CD4-positive, CD25-positive, alpha-beta regulatory T cell (primary cell): Measurements from ENCODE around the gene ZNF599. TPM values are rescaled to one million over a fixed set of nuclear protein-coding genes. Genes with fewer than 3 reads are reported as not detected.

Experiments used
- ATAC-seq, 2 donors: fragments of 150-1000 bp; cut with Tn5 transposase; one replicate each; pipeline ENCODE4 v1.10.0; 2021; ENCODE audit warnings: low read depth in 2 of 2, moderate number of reproducible peaks in 2 of 2, moderate library complexity in 1 of 2
- DNase-seq, 3 donors: peaks; one replicate each; pipeline versions ENCODE4 v3.0.0 to v3.0.0-alpha.2; 2012 to 2022; ENCODE audit warnings: mixed read lengths in 1 of 3
- H3K27ac ChIP-seq: one replicate; pipeline ENCODE4 v1.7.0; 2013; ENCODE audit warnings: mild to moderate bottlenecking, low read length; ENCODE audit not compliant: insufficient read depth, poor library complexity, severe bottlenecking
- H3K27me3 ChIP-seq: one replicate; pipeline ENCODE4 v1.7.0; 2013; ENCODE audit warnings: low read length; ENCODE audit not compliant: control insufficient read depth, insufficient read depth
- H3K36me3 ChIP-seq: one replicate; pipeline ENCODE4 v1.7.0; 2013; ENCODE audit warnings: mild to moderate bottlenecking, low read length, moderate library complexity; ENCODE audit not compliant: control insufficient read depth, insufficient read depth
- H3K4me1 ChIP-seq: 2 replicates; pipeline ENCODE4 v1.7.0; 2013; ENCODE audit warnings: mild to moderate bottlenecking, low read length; ENCODE audit not compliant: insufficient read depth, control insufficient read depth, poor library complexity, severe bottlenecking
- H3K4me3 ChIP-seq: one replicate; pipeline ENCODE4 v1.7.0; 2013; ENCODE audit warnings: low read depth, mild to moderate bottlenecking, low read length, moderate library complexity
- H3K9me3 ChIP-seq, 2 experiments: 1 replicate in 1 of 2; 2 replicates in 1 of 2; pipeline ENCODE4 v1.7.0; 2013; ENCODE audit warnings: low read length in 2 of 2, mild to moderate bottlenecking in 1 of 2, moderate library complexity in 1 of 2; ENCODE audit not compliant: control insufficient read depth in 2 of 2
- H3K27ac Mint-ChIP-seq, 3 donors: one replicate each; pipeline ENCODE4 v1.8.0; 2020 to 2022; ENCODE audit warnings: mild to moderate bottlenecking in 3 of 3, mixed read lengths in 3 of 3, moderate library complexity in 2 of 3
- H3K27me3 Mint-ChIP-seq: one replicate; pipeline ENCODE4 v1.8.0; 2022; ENCODE audit warnings: mild to moderate bottlenecking, mixed read lengths
- H3K36me3 Mint-ChIP-seq: one replicate; pipeline ENCODE4 v1.8.0; 2020; ENCODE audit warnings: mixed read lengths
- H3K4me1 Mint-ChIP-seq, 4 donors: one replicate each; pipeline ENCODE4 v1.8.0; 2020 to 2022; ENCODE audit warnings: mixed read lengths in 4 of 4, mild to moderate bottlenecking in 1 of 4
- H3K4me3 Mint-ChIP-seq, 4 donors: one replicate each; pipeline ENCODE4 v1.8.0; 2020 to 2022; ENCODE audit warnings: mild to moderate bottlenecking in 4 of 4, mixed read lengths in 4 of 4, moderate library complexity in 3 of 4
- H3K9me3 Mint-ChIP-seq, 7 donors: one replicate each; pipeline ENCODE4 v1.8.0; 2020 to 2022; ENCODE audit warnings: mixed read lengths in 7 of 7, mild to moderate bottlenecking in 3 of 7, moderate library complexity in 2 of 7
- polyA plus RNA-seq, 4 donors: library from polyadenylated mRNA; unstranded; fragments of 300-500 nt; fragmentation: Illumina TruSeq; gene quantifications; one replicate each; pipeline ENCODE4 v1.2.3, GENCODE V29; 2021
- total RNA-seq: library from RNA; stranded (reverse); gene quantifications from one replicate; pipeline ENCODE4 v1.2.3, GENCODE V29; 2022

ZNF599 gene
- total and polyA plus RNA-seq, 5 donors from 2014 or later: 4.6 to 8.3 (median 6.0) TPM

- Mint-ChIP-seq H3K4me3 (no peak overlapping the region), H3K9me3 (peaks cover 0 to 2% (median 0%) of the 10 kb centered on the region in 7 donors), H3K36me3 (no peaks in the 10 kb centered on the region), H3K4me1 (no peaks in the 10 kb centered on the region), H3K27me3 (peaks cover 37% of the 10 kb centered on the region), H3K27ac (no peak overlapping the region)
- H3K4me3 ChIP-seq: no peak overlapping the region
- no peaks in the 10 kb centered on the region for H3K4me1 ChIP-seq
- DNase-seq: no peak
- H3K27ac ChIP-seq: no peak overlapping the region
- H3K9me3 ChIP-seq: no peaks in the 10 kb centered on the region
- no peak for ATAC-seq
- H3K36me3 ChIP-seq: no peaks in the 10 kb centered on the region
- peaks cover 6% of the 10 kb centered on the region for H3K27me3 ChIP-seq
These were observed 47.6 kb downstream of the ZNF599 start for GRCh38 chr19:34725400-34725799.

GRCh38 chr19:34722353-34722752 is 50.7 kb downstream of the ZNF599 start:
- Mint-ChIP-seq H3K4me3 (no peak overlapping the region), H3K27me3 (peaks cover 42% of the 10 kb centered on the region), H3K4me1 (no peaks in the 10 kb centered on the region), H3K27ac (no peak overlapping the region), H3K36me3 (no peaks in the 10 kb centered on the region), H3K9me3 (peaks cover 0 to 3% (median 0%) of the 10 kb centered on the region in 7 donors)
- H3K27me3 ChIP-seq: peaks cover 6% of the 10 kb centered on the region
- H3K4me3 ChIP-seq: no peak overlapping the region
- no peaks in the 10 kb centered on the region for H3K9me3 ChIP-seq
- H3K27ac ChIP-seq: no peak overlapping the region
- no peaks in the 10 kb centered on the region for H3K36me3 ChIP-seq
- ATAC-seq: no peak
- H3K4me1 ChIP-seq: no peaks in the 10 kb centered on the region
- no peak for DNase-seq

GRCh38 chr19:34715357-34715756 is 57.7 kb downstream of the ZNF599 start:
- Mint-ChIP-seq H3K27ac (no peak overlapping the region), H3K36me3 (peaks cover 4% of the 10 kb centered on the region), H3K4me3 (no peak overlapping the region), H3K27me3 (peaks cover 37% of the 10 kb centered on the region), H3K9me3 (peaks cover 2 to 20% (median 7%) of the 10 kb centered on the region in 7 donors), H3K4me1 (peaks cover 0 to 6% (median 3%) of the 10 kb centered on the region in 4 donors)
- no peaks in the 10 kb centered on the region for H3K36me3 ChIP-seq
- peaks cover 19% of the 10 kb centered on the region in 2 experiments for H3K9me3 ChIP-seq
- H3K4me1 ChIP-seq: no peaks in the 10 kb centered on the region
- H3K27me3 ChIP-seq: peaks cover 12% of the 10 kb centered on the region
- DNase-seq (no peak), ATAC-seq (no peak)
- no peak overlapping the region for H3K27ac ChIP-seq
- H3K4me3 ChIP-seq: no peak overlapping the region

GRCh38 chr19:34713262-34713637 is 59.8 kb downstream of the ZNF599 start:
- Histone ChIP-seq H3K36me3 (no peaks in the 10 kb centered on the region), H3K27me3 (peaks cover 12% of the 10 kb centered on the region), H3K9me3 (peaks cover 19% of the 10 kb centered on the region in 2 experiments), H3K27ac (no peak overlapping the region), H3K4me3 (no peak overlapping the region), H3K4me1 (no peaks in the 10 kb centered on the region)
- H3K4me1 Mint-ChIP-seq: peaks cover 0 to 6% (median 3%) of the 10 kb centered on the region in 4 donors
- no peak for ATAC-seq
- H3K36me3 Mint-ChIP-seq: peaks cover 4% of the 10 kb centered on the region
- H3K27me3 Mint-ChIP-seq: peaks cover 34% of the 10 kb centered on the region
- peak in 1 of 3 donors; percentile 13 for DNase-seq
- no peak overlapping the region for H3K4me3 Mint-ChIP-seq
- peaks cover 2 to 20% (median 7%) of the 10 kb centered on the region in 7 donors for H3K9me3 Mint-ChIP-seq
- no peak overlapping the region for H3K27ac Mint-ChIP-seq

- Histone ChIP-seq H3K4me3 (no peak overlapping the region), H3K27ac (no peak overlapping the region), H3K9me3 (peaks cover 19% of the 10 kb centered on the region in 2 experiments), H3K4me1 (no peaks in the 10 kb centered on the region), H3K27me3 (peaks cover 13% of the 10 kb centered on the region), H3K36me3 (no peaks in the 10 kb centered on the region)
- H3K4me3 Mint-ChIP-seq: no peak overlapping the region
- peaks cover 2 to 20% (median 7%) of the 10 kb centered on the region in 7 donors for H3K9me3 Mint-ChIP-seq
- peaks cover 0 to 6% (median 3%) of the 10 kb centered on the region in 4 donors for H3K4me1 Mint-ChIP-seq
- DNase-seq (peak; percentile 55 to 79 (median 76)), ATAC-seq (peak in 1 of 2 donors; percentile 50)
- H3K36me3 Mint-ChIP-seq: peaks cover 4% of the 10 kb centered on the region
- no peak overlapping the region for H3K27ac Mint-ChIP-seq
- peaks cover 27% of the 10 kb centered on the region for H3K27me3 Mint-ChIP-seq
These were observed 60.4 kb downstream of the ZNF599 start for GRCh38 chr19:34712395-34713261.

GRCh38 chr19:34711890-34712289 is 61.1 kb downstream of the ZNF599 start:
- H3K4me3 ChIP-seq: no peak overlapping the region
- H3K9me3 Mint-ChIP-seq: peaks cover 2 to 20% (median 8%) of the 10 kb centered on the region in 7 donors
- no peak overlapping the region for H3K27ac Mint-ChIP-seq
- H3K36me3 Mint-ChIP-seq: peaks cover 4% of the 10 kb centered on the region
- H3K27ac ChIP-seq: no peak overlapping the region
- H3K36me3 ChIP-seq: no peaks in the 10 kb centered on the region
- H3K27me3 Mint-ChIP-seq: peaks cover 20% of the 10 kb centered on the region
- no peak overlapping the region for H3K4me3 Mint-ChIP-seq
- H3K27me3 ChIP-seq: peaks cover 8% of the 10 kb centered on the region
- peaks cover 0 to 6% (median 3%) of the 10 kb centered on the region in 4 donors for H3K4me1 Mint-ChIP-seq
- H3K4me1 ChIP-seq: no peaks in the 10 kb centered on the region
- ATAC-seq: no peak
- DNase-seq: no peak
- peaks cover 19% of the 10 kb centered on the region in 2 experiments for H3K9me3 ChIP-seq
